GM12891 (cell line): ENCODE results near the gene TXK.

Experiments
- POLR2A ChIP-seq: IDR thresholded peaks from 2 replicates; pipeline ENCODE4 v1.6.1; 2011; ENCODE audit warnings: low read depth, low read length, control low read depth
- POLR2AphosphoS5 ChIP-seq: IDR thresholded peaks from 2 replicates; pipeline ENCODE4 v1.6.1; 2011; ENCODE audit warnings: low read depth, low read length, control low read depth
- SPI1 ChIP-seq: IDR thresholded peaks from 2 replicates; pipeline ENCODE4 v1.6.1; 2011; ENCODE audit warnings: low read depth, low read length, control low read depth
- TAF1 ChIP-seq: IDR thresholded peaks from 2 replicates; pipeline ENCODE4 v1.6.1; 2011; ENCODE audit warnings: low read depth, low read length, control low read depth

- TF ChIP-seq POLR2AphosphoS5: no peak
- TF ChIP-seq SPI1: no peak
- TF ChIP-seq POLR2A: no peak
- TF ChIP-seq TAF1: no peak
These were observed 15.8 kb upstream of the TXK start for GRCh38 chr4:48149827-48150370.
